H9 (cell line): ENCODE data around the gene KIF26B. TPM values are rescaled to one million over a fixed set of nuclear protein-coding genes. Genes with fewer than 3 reads are reported as not detected.

Source experiments
- DNase-seq: peaks from one replicate; pipeline ENCODE4 v3.0.0-alpha.2; 2017
- H2AFZ ChIP-seq: one replicate; pipeline ENCODE4 v1.6.1; 2013; ENCODE audit warnings: mild to moderate bottlenecking, low read length, control low read depth, moderate library complexity
- H2AK5ac ChIP-seq: 2 replicates; pipeline ENCODE4 v1.6.1; 2013; ENCODE audit warnings: low read length, control low read depth, mixed read lengths; ENCODE audit not compliant: insufficient read length
- H2BK120ac ChIP-seq: one replicate; pipeline ENCODE4 v1.6.1; 2013; ENCODE audit warnings: low read depth, mild to moderate bottlenecking, low read length, control low read depth, inconsistent platforms; ENCODE audit not compliant: poor library complexity, severe bottlenecking
- H2BK12ac ChIP-seq: 2 replicates; pipeline ENCODE4 v1.6.1; 2013; ENCODE audit warnings: low read length, control low read depth, mixed read lengths, low read depth; ENCODE audit not compliant: insufficient read length
- H2BK15ac ChIP-seq: 2 replicates; pipeline ENCODE4 v1.6.1; 2013; ENCODE audit warnings: low read depth, low read length, control low read depth
- H2BK20ac ChIP-seq: one replicate; pipeline ENCODE4 v1.6.1; 2013; ENCODE audit warnings: low read depth, mild to moderate bottlenecking, low read length, control low read depth, inconsistent platforms; ENCODE audit not compliant: poor library complexity, severe bottlenecking
- H2BK5ac ChIP-seq: 2 replicates; pipeline ENCODE4 v1.6.1; 2013; ENCODE audit warnings: low read length, control low read depth, mixed read lengths; ENCODE audit not compliant: insufficient read length
- H3K14ac ChIP-seq: 2 replicates; pipeline ENCODE4 v1.6.1; 2013; ENCODE audit warnings: low read length, control low read depth; ENCODE audit not compliant: insufficient read depth
- H3K18ac ChIP-seq: 2 replicates; pipeline ENCODE4 v1.6.1; 2013; ENCODE audit warnings: low read depth, mild to moderate bottlenecking, mixed read lengths, low read length, control low read depth; ENCODE audit not compliant: insufficient read length
- H3K23ac ChIP-seq: 2 replicates; pipeline ENCODE4 v1.6.1; 2013; ENCODE audit warnings: low read length, control low read depth, mixed read lengths, low read depth; ENCODE audit not compliant: insufficient read length
- H3K23me2 ChIP-seq: 2 replicates; pipeline ENCODE4 v1.6.1; 2013; ENCODE audit warnings: low read depth, mild to moderate bottlenecking, mixed read lengths, low read length, control low read depth; ENCODE audit not compliant: insufficient read length, poor library complexity, severe bottlenecking
- H3K27ac ChIP-seq: 2 replicates; pipeline ENCODE4 v1.5.1; 2013; ENCODE audit warnings: low read length, control low read depth, mixed read lengths, low read depth; ENCODE audit not compliant: insufficient read length
- H3K27me3 ChIP-seq: 2 replicates; pipeline ENCODE4 v1.6.1; 2013; ENCODE audit warnings: low read length, control low read depth, inconsistent platforms; ENCODE audit not compliant: insufficient read depth
- H3K4ac ChIP-seq: 2 replicates; pipeline ENCODE4 v1.6.1; 2013; ENCODE audit warnings: low read depth, mild to moderate bottlenecking, control low read depth, inconsistent platforms, low read length, moderate library complexity
- H3K4me1 ChIP-seq: 2 replicates; pipeline ENCODE4 v1.6.1; 2013; ENCODE audit warnings: low read length, control low read depth, inconsistent platforms; ENCODE audit not compliant: insufficient read depth
- H3K4me2 ChIP-seq: 2 replicates; pipeline ENCODE4 v1.6.1; 2013; ENCODE audit warnings: low read length, control low read depth, mixed read lengths; ENCODE audit not compliant: insufficient read length, insufficient read depth
- H3K56ac ChIP-seq: 2 replicates; pipeline ENCODE4 v1.6.1; 2013; ENCODE audit warnings: low read depth, mild to moderate bottlenecking, mixed read lengths, low read length, control low read depth; ENCODE audit not compliant: insufficient read length
- H3K79me1 ChIP-seq: 2 replicates; pipeline ENCODE4 v1.6.1; 2013; ENCODE audit warnings: low read depth, mild to moderate bottlenecking, moderate library complexity, low read length, control low read depth, inconsistent platforms; ENCODE audit not compliant: insufficient read depth, poor library complexity, severe bottlenecking
- H3K79me2 ChIP-seq: 2 replicates; pipeline ENCODE4 v1.6.1; 2013; ENCODE audit warnings: low read length, control low read depth, inconsistent platforms; ENCODE audit not compliant: insufficient read depth
- H3K9ac ChIP-seq: 2 replicates; pipeline ENCODE4 v1.6.1; 2013; ENCODE audit warnings: low read length, control low read depth, mixed read lengths; ENCODE audit not compliant: insufficient read length; ENCODE audit errors: extremely low read depth
- H3K9me3 ChIP-seq: one replicate; pipeline ENCODE4 v1.6.1; 2013; ENCODE audit warnings: low read depth, low read length, inconsistent platforms; ENCODE audit not compliant: control insufficient read depth
- H3T11ph ChIP-seq: one replicate; pipeline ENCODE4 v1.6.1; 2013; ENCODE audit warnings: mild to moderate bottlenecking, low read length, control low read depth, inconsistent platforms
- H4K20me1 ChIP-seq: one replicate; pipeline ENCODE4 v1.6.1; 2013; ENCODE audit not compliant: control insufficient read depth, insufficient read length, insufficient read depth
- H4K5ac ChIP-seq: 2 replicates; pipeline ENCODE4 v1.6.1; 2013; ENCODE audit warnings: low read depth, mild to moderate bottlenecking, mixed read lengths, low read length, control low read depth; ENCODE audit not compliant: insufficient read length
- H4K8ac ChIP-seq: replicated peaks from 2 replicates; pipeline ENCODE4 v1.6.1; 2013; ENCODE audit warnings: low read length, control low read depth, mixed read lengths, low read depth; ENCODE audit not compliant: insufficient read length
- H4K91ac ChIP-seq: 2 replicates; pipeline ENCODE4 v1.6.1; 2013; ENCODE audit warnings: low read depth, mild to moderate bottlenecking, moderate library complexity, mixed read lengths, low read length, control low read depth; ENCODE audit not compliant: insufficient read length
- H3K27ac Mint-ChIP-seq, 3 experiments: 2 replicates in 2 of 3; 3 replicates in 1 of 3; pipeline ENCODE4 v1.8.0; 2020 to 2021; ENCODE audit warnings: mixed read lengths in 3 of 3, mild to moderate bottlenecking in 1 of 3, moderate library complexity in 1 of 3
- H3K27me3 Mint-ChIP-seq: 2 replicates; pipeline ENCODE4 v1.8.0; 2021; ENCODE audit warnings: low read depth, mild to moderate bottlenecking, moderate library complexity, mixed read lengths
- H3K36me3 Mint-ChIP-seq, 3 experiments: 2 replicates in 2 of 3; 3 replicates in 1 of 3; pipeline ENCODE4 v1.8.0; 2020 to 2021; ENCODE audit warnings: low read depth in 3 of 3, mixed read lengths in 3 of 3; ENCODE audit not compliant: insufficient read depth in 1 of 3
- H3K4me1 Mint-ChIP-seq, 2 experiments: 2 replicates each; pipeline ENCODE4 v1.8.0; 2020; ENCODE audit warnings: mixed read lengths in 2 of 2
- H3K4me3 Mint-ChIP-seq, 2 experiments: 2 replicates in 1 of 2; 3 replicates in 1 of 2; pipeline ENCODE4 v1.8.0; 2020 to 2021; ENCODE audit warnings: mild to moderate bottlenecking in 2 of 2, mixed read lengths in 2 of 2, moderate library complexity in 1 of 2
- H3K9me3 Mint-ChIP-seq, 2 experiments: 2 replicates in 1 of 2; 3 replicates in 1 of 2; pipeline ENCODE4 v1.8.0; 2020; ENCODE audit warnings: mild to moderate bottlenecking in 2 of 2, mixed read lengths in 2 of 2, moderate library complexity in 1 of 2
- CTCF ChIP-seq: fragments of 200-600 bp; sonication (generic); conservative IDR thresholded peaks from 3 replicates; pipeline ENCODE4 v1.8.0; 2021; ENCODE audit warnings: antibody characterized with exemption, mild to moderate bottlenecking
- WGBS: extraction: QIAGEN DNeasy Blood & Tissue Kit; methylation state at CpG from one replicate; pipeline ENCODE4 v1.1.7; 2013; ENCODE audit warnings: missing lambda C conversion rate, low lambda C conversion rate, mixed read lengths; ENCODE audit not compliant: insufficient read length; ENCODE audit errors: extremely low coverage; 5-methylcytosine and 5-hydroxymethylcytosine counted together
- total RNA-seq: library from RNA; stranded (reverse); gene quantifications from 2 replicates; pipeline ENCODE4 v1.2.1, GENCODE V29; 2021

The KIF26B gene
- total RNA-seq, 1 experiment from 2014 or later = 0.13 TPM

GRCh38 chr1:245181158-245181517, 26.4 kb downstream of the KIF26B start:
- Histone ChIP-seq H3K23ac (no peak overlapping the region), H3K23me2 (no peaks in the 10 kb centered on the region), H3T11ph (no peak overlapping the region), H3K4me1 (no peaks in the 10 kb centered on the region), H3K79me1 (no peaks in the 10 kb centered on the region), H3K14ac (peak overlapping the region; percentile 57; the same call in 1 of the 2 replicates), H2AK5ac (no peak overlapping the region), H3K4me2 (no peak overlapping the region), H3K79me2 (no peaks in the 10 kb centered on the region), H3K27me3 (no peaks in the 10 kb centered on the region), H4K91ac (no peak overlapping the region), H2BK15ac (no peak overlapping the region), H3K18ac (no peak overlapping the region), H2BK20ac (no peak overlapping the region), H2BK12ac (no peak overlapping the region), H2BK5ac (no peak overlapping the region), H3K9ac (no peak overlapping the region), H4K5ac (no peak overlapping the region), H3K56ac (no peak overlapping the region), H2AFZ (peak overlapping the region; percentile 60), H3K27ac (no peak overlapping the region), H4K20me1 (no peaks in the 10 kb centered on the region), H3K4ac (no peak overlapping the region), H2BK120ac (no peak overlapping the region), H3K9me3 (no peaks in the 10 kb centered on the region), H4K8ac (no peak overlapping the region)
- H3K9me3 Mint-ChIP-seq = no peaks in the 10 kb centered on the region
- H3K27ac Mint-ChIP-seq = peak overlapping the region in 2 of 3 experiments; percentile 3 to 77; a peak in 3 of 7 replicates
- no peak overlapping the region for H3K4me3 Mint-ChIP-seq
- no peaks in the 10 kb centered on the region for H3K36me3 Mint-ChIP-seq
- DNase-seq = no peak
- no peaks in the 10 kb centered on the region for H3K27me3 Mint-ChIP-seq
- WGBS = no CpG with 5 or more reads among the region's 7 CpGs
- no peak for TF ChIP-seq CTCF
- peaks cover 18 to 28% of the 10 kb centered on the region in 2 experiments for H3K4me1 Mint-ChIP-seq
